GM19468 (cell line): Measurements from ENCODE around the gene BRD3OS.
"Not testable (repeated sequence)": the region's sequence is repeated elsewhere in the genome, so short reads cannot be mapped to it uniquely, and the experiment has no call there.

Experiments used
- ATAC-seq: cut with Tn5 transposase; IDR thresholded peaks from one replicate; pipeline ENCODE4 v1.9.1; 2021; ENCODE audit warnings: mild to moderate bottlenecking, moderate library complexity, moderate number of reproducible peaks; ENCODE audit not compliant: unreplicated experiment; ENCODE audit errors: extremely low read depth

Gene BRD3OS

GRCh38 chr9:134060546-134060945 is 35.3 kb downstream of the BRD3OS start:
- ATAC-seq: no peak

GRCh38 chr9:134061019-134061687 is 35.9 kb downstream of the BRD3OS start:
- ATAC-seq: no peak

- no peak for ATAC-seq
Observed at GRCh38 chr9:134061688-134062371, 36.5 kb downstream of the BRD3OS start.

GRCh38 chr9:134062461-134063087 is 37.3 kb downstream of the BRD3OS start:
- ATAC-seq: no peak

- no peak for ATAC-seq
Observed at GRCh38 chr9:134063088-134063570, 37.8 kb downstream of the BRD3OS start.

- no peak for ATAC-seq
Observed at GRCh38 chr9:134063571-134064450, 38.5 kb downstream of the BRD3OS start.

- ATAC-seq: no peak
Observed at GRCh38 chr9:134064711-134065110, 39.4 kb downstream of the BRD3OS start.

- ATAC-seq: no peak
Observed at GRCh38 chr9:134065612-134066419, 40.5 kb downstream of the BRD3OS start.

GRCh38 chr9:134066526-134066912 is 41.2 kb downstream of the BRD3OS start:
- no peak for ATAC-seq

GRCh38 chr9:134066913-134067851 is 41.9 kb downstream of the BRD3OS start:
- ATAC-seq: no peak

- ATAC-seq: peak; percentile 28
Observed at GRCh38 chr9:134067904-134068743, 42.8 kb downstream of the BRD3OS start, which contains the start of gene BRD3. BRD3 (minus strand) TSS chr9:134068026; CDS start chr9:134053477, 14,549 bp downstream.

GRCh38 chr9:134068744-134069479 is 43.6 kb downstream of the BRD3OS start:
- no peak for ATAC-seq

- ATAC-seq: no peak
Observed at GRCh38 chr9:134069480-134070399, 44.5 kb downstream of the BRD3OS start.

- no peak for ATAC-seq
Observed at GRCh38 chr9:134071149-134071548, 45.9 kb downstream of the BRD3OS start.

GRCh38 chr9:134072683-134073082 is 47.4 kb downstream of the BRD3OS start:
- ATAC-seq: not testable (repeated sequence)

GRCh38 chr9:134073500-134073899 is 48.2 kb downstream of the BRD3OS start:
- ATAC-seq: no peak
